Type B pancreatic cell (in vitro differentiated cells): Measurements from ENCODE around the gene TARM1. TPM values are rescaled to one million over a fixed set of nuclear protein-coding genes. Genes with fewer than 3 reads are reported as not detected.

Source experiments
- DNase-seq: peaks from one replicate; pipeline ENCODE4 v3.0.0; 2021; ENCODE audit warnings: mixed read lengths; ENCODE audit not compliant: unreplicated experiment; ENCODE audit errors: extremely low spot score
- H3K27ac Mint-ChIP-seq: 2 replicates; pipeline ENCODE4 v1.8.0; 2021; ENCODE audit warnings: mild to moderate bottlenecking, mixed read lengths
- H3K27me3 Mint-ChIP-seq: 2 replicates; pipeline ENCODE4 v1.8.0; 2021; ENCODE audit warnings: mixed read lengths
- H3K36me3 Mint-ChIP-seq: 2 replicates; pipeline ENCODE4 v1.8.0; 2021; ENCODE audit warnings: mixed read lengths
- H3K4me1 Mint-ChIP-seq: one replicate; pipeline ENCODE4 v1.8.0; 2021; ENCODE audit warnings: mixed read lengths; ENCODE audit not compliant: unreplicated experiment
- H3K4me3 Mint-ChIP-seq: 2 replicates; pipeline ENCODE4 v1.8.0; 2021; ENCODE audit warnings: mild to moderate bottlenecking, mixed read lengths
- H3K9me3 Mint-ChIP-seq: 2 replicates; pipeline ENCODE4 v1.8.0; 2021; ENCODE audit warnings: mixed read lengths
- total RNA-seq: library from RNA; stranded (reverse); gene quantifications from 2 replicates; pipeline ENCODE4 v1.2.1, GENCODE V29; 2021; ENCODE audit warnings: low replicate concordance
- TF ChIP-seq, protein P1 (sequence below): fragments of 200-600 bp; sonication (generic); conservative IDR thresholded peaks from 2 replicates; pipeline ENCODE4 v1.5.0; 2021; ENCODE audit warnings: antibody characterized with exemption, mild to moderate bottlenecking

The TARM1 gene
- total RNA-seq, 1 donor from 2014 or later = not detected

DNA sequence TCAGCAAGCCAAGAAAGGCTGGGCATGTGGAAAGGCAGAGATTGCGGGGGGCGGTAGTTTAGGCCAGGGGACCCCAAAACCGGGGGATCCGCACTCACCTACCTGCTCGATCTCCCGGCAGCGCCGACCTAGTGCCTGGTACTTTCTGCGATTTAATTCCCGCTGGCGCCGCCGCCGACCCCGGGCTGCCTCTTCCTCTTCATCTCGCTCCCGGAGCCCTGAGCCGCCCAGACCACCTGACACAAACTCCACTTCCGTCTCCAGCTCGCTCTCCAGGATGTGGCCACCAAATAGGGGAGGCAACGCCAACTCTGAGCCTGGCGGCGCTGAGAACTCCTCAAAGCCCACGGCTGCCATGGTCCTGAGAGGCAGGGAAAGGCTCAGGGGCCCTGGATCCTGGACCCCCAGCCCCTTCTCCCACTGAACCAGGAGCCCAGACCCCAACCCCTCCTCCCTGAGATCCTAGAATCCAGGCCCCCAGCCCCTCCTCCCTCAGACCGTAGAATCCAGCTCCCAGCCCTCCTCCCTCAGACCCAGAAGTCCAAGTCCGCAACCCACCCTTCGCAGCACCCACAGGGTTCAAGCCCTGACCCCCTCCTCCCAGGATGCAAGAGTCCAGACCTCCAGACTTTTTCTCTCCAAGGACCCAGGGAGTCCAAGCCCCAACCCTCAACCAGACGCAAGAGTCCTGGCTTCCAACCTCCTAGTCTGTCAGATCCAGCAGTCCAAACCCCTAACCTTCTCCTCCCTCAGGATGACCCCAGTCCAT lies 33.4 kb upstream of the TARM1 start:
- Mint-ChIP-seq H3K4me3 (peak overlapping the region; percentile 96), H3K27me3 (no peaks in the 10 kb centered on the region), H3K27ac (peak overlapping the region; percentile 93), H3K9me3 (no peaks in the 10 kb centered on the region), H3K36me3 (peaks cover 9% of the 10 kb centered on the region), H3K4me1 (peaks cover 23% of the 10 kb centered on the region)
- no peak for DNase-seq
- TF ChIP-seq, protein P1, sequence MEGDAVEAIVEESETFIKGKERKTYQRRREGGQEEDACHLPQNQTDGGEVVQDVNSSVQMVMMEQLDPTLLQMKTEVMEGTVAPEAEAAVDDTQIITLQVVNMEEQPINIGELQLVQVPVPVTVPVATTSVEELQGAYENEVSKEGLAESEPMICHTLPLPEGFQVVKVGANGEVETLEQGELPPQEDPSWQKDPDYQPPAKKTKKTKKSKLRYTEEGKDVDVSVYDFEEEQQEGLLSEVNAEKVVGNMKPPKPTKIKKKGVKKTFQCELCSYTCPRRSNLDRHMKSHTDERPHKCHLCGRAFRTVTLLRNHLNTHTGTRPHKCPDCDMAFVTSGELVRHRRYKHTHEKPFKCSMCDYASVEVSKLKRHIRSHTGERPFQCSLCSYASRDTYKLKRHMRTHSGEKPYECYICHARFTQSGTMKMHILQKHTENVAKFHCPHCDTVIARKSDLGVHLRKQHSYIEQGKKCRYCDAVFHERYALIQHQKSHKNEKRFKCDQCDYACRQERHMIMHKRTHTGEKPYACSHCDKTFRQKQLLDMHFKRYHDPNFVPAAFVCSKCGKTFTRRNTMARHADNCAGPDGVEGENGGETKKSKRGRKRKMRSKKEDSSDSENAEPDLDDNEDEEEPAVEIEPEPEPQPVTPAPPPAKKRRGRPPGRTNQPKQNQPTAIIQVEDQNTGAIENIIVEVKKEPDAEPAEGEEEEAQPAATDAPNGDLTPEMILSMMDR = no peak

DNA sequence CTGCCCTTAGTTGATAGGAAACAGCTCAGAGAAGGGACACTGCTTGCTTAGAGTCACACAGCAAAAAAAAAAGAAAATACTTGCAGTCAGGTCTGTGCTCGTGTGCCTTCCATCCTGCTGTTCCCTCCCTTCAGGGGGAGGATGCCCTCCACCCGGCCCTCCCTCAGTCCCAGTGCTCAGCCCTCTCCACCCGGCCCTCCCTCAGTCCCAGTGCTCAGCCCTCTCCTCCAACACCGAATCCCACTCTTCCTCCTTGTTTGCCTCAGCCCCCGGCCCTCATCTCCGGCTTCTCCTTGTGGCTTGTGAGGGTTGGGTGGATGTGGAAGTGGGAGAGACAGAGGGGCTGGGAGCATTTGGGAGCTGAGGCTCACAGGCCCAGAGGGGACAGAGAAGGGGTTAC lies 28.5 kb upstream of the TARM1 start:
- TF ChIP-seq, protein P1 = no peak
- H3K27me3 Mint-ChIP-seq = no peaks in the 10 kb centered on the region

DNA sequence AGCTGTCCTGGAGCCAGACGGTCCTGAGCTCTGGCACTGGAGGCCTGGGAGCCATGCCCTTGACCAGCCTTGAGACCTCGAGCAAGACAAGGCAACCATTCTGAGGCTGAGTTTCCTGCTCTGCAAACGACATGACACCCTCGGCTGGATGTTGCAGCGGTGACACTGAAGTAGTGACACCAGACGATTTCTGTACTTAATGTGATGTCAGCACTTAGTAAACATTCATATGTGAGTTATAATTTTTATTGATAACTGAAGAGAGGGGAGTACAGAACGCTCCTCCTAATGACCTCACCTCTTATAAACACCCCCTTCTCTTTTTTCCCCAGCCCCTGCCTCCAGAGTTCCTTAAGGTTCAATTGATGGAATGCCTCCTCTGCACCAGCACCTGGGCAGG lies 27.3 kb upstream of the TARM1 start:
- Mint-ChIP-seq H3K4me1 (no peaks in the 10 kb centered on the region), H3K4me3 (no peak overlapping the region), H3K27ac (no peak overlapping the region), H3K27me3 (no peaks in the 10 kb centered on the region), H3K9me3 (no peaks in the 10 kb centered on the region), H3K36me3 (peaks cover 4% of the 10 kb centered on the region)
- no peak for DNase-seq
- TF ChIP-seq, protein P1 = no peak

More for the DNA sequence above, 28.5 kb upstream of the TARM1 start:
- DNase-seq = no peak
- H3K9me3 Mint-ChIP-seq = no peaks in the 10 kb centered on the region
- H3K4me3 Mint-ChIP-seq = no peak overlapping the region
- peaks cover 4% of the 10 kb centered on the region for H3K36me3 Mint-ChIP-seq
- H3K27ac Mint-ChIP-seq = no peak overlapping the region
- H3K4me1 Mint-ChIP-seq = peaks cover 3% of the 10 kb centered on the region

DNA sequence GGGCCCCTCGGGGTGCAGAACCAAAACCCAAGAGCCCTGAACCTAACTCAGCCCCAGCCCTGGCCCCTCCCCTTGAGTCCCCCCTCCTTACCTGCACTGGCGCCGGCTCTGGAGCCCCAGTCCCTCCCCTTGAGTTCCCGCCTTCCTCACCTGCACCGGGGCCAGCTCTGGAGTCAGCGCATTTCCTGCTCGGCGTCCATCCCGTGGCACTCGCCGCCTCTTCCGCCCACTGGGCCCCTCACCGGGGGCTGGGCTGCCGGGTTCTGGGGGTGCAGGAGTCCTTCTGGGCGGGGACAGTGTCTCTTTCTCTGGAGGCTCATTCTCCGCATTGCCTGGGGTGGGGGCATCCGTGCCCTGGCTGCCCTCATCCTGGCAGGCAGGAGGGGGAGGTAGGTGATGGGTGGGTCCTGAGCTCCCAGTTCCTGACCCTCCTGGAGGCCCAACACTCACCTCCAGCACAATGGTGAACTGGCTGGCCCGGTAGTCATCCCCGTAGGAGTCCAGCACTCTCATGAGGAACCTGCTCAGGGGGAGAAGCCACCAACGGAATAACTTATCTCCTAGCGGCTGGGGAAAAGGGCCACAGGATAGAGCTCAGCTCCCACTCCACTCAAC lies 26.8 kb upstream of the TARM1 start:
- H3K9me3 Mint-ChIP-seq = no peaks in the 10 kb centered on the region
- H3K36me3 Mint-ChIP-seq = peaks cover 4% of the 10 kb centered on the region
- no peak overlapping the region for H3K27ac Mint-ChIP-seq

DNA sequence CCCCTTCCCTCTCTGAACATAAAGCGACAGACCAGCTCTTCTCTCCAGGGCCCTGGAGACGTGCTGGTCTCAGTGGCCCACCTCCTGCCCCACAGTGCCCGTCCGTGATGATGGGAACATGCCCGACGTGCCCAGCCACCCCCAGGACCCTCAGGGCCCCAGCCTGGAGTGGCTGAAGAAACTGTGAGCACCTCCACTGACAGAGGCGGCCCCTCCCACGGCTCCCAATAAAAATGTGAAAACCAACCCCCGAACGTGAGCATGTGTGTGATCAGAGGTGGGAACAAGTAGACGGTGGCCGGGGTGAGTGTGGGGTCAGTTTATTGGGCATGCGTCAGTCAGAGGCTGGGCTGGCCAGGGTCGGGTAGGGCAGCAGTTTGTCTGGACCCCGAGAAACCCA lies 25.6 kb upstream of the TARM1 start:
- Mint-ChIP-seq H3K9me3 (no peaks in the 10 kb centered on the region), H3K27ac (no peak overlapping the region), H3K4me3 (peak overlapping the region; percentile 45), H3K4me1 (peaks cover 6% of the 10 kb centered on the region), H3K27me3 (peaks cover 4% of the 10 kb centered on the region), H3K36me3 (peaks cover 4% of the 10 kb centered on the region)
- no peak for DNase-seq
- TF ChIP-seq, protein P1 = no peak

More for the DNA sequence above, 26.8 kb upstream of the TARM1 start:
- Mint-ChIP-seq H3K27me3 (no peaks in the 10 kb centered on the region), H3K4me1 (no peaks in the 10 kb centered on the region), H3K4me3 (no peak overlapping the region)
- TF ChIP-seq, protein P1 = no peak
- DNase-seq = no peak
